GM19023 (cell line): ENCODE results near the gene KREMEN2.

Experiments
- ATAC-seq: cut with Tn5 transposase; IDR thresholded peaks from one replicate; pipeline ENCODE4 v1.9.1; 2021; ENCODE audit warnings: mild to moderate bottlenecking, moderate library complexity; ENCODE audit not compliant: unreplicated experiment

Gene KREMEN2

GRCh38 chr16:3000540-3000939 lies 36.5 kb downstream of the KREMEN2 start:
- ATAC-seq, result no peak

GRCh38 chr16:3001316-3001715 lies 37.2 kb downstream of the KREMEN2 start:
- ATAC-seq, result no peak

DNA sequence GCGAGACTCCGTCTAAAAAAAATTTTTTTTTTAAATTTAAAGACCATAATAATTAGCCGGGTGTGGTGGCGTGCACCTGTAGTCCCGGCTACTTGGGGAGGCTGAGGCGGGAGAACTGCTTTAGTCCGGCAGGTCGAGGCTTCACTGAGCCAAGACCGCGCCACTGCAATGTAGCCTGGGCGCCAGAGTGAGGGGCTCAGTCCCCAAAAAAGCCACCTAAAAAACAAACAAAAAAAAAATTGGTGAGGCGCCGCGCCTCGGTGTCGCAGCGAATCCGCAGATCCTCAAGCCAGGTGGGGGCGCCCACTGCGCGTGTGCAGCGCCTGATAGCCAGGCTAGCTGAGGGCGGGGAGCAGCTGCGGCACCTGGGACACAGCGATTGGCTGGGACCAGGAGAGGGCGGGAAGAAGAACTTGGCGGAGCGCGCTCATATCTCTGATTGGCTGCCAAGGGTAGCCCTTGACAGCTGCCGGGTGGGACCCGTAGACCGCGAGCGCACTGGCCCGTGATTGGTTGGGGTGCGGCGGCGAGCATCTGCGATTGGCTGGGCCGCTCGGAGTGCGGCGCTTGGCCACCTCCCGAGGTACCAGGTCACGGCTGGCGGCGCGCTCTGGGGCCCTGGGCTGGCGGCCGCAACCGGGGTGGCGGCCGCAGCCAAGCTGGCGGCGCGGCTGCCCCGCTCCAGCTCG lies 39.7 kb downstream of the KREMEN2 start:
- ATAC-seq, result peak; percentile 95

- ATAC-seq, result peak; percentile 7
Measured at GRCh38 chr16:3004319-3004718, 40.2 kb downstream of the KREMEN2 start.

- ATAC-seq, result no peak
Measured at GRCh38 chr16:3004781-3005284, 40.8 kb downstream of the KREMEN2 start.

- no peak for ATAC-seq
Measured at GRCh38 chr16:3007059-3007956, 43.2 kb downstream of the KREMEN2 start.

DNA sequence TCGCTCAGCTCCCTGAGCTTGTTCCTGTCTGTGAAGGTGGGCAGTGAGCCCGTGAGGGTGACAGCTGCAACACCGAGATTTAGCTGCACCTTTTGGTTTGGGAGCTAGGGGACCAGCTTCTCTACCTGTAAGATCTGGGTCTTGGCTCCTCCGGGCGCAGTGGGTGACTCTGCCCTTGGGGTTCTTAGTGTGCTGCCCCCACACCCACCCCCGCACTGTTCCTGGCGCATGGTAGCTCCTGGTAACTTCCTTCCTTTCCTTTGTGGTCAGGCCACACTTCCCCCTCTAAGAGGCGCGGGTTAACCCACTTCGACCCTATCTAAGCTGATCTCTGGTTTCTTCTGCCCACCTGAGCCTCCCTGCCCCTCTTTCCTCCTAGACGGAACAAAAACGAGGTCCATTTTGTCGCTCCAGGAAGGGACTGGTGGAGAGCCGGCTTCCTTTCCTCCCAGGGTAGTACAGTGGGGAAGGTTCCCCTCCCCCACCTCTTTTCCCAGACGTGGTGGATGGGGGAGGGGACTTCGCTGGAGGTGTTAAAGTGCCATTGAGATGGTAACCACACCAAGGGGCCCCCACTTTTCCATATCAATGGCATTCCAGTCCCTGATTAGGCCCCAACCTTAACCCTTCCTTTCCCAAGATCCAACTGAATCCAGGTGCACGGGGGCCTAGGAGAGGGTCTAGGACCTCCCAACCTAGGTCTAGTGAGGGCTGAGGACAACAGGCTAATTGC lies 44.0 kb downstream of the KREMEN2 start:
- no peak for ATAC-seq

DNA sequence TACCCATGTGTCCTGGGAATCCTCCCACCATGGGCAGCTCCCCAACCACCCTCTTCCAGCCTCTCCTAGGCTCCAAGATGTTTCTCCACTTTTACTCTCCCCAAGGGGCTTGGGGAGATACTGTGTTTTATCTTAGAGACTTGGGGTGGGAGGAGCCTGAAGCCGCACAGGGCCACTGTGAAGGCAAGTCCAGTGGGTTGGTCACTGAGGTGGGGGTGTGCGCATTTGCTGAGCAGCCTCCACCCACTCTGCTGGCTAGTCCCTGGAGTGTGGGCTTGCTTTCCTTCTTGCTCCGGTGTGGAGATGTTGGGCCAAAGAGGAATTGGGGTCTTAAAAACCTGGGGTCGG lies 44.6 kb downstream of the KREMEN2 start:
- ATAC-seq, result no peak

DNA sequence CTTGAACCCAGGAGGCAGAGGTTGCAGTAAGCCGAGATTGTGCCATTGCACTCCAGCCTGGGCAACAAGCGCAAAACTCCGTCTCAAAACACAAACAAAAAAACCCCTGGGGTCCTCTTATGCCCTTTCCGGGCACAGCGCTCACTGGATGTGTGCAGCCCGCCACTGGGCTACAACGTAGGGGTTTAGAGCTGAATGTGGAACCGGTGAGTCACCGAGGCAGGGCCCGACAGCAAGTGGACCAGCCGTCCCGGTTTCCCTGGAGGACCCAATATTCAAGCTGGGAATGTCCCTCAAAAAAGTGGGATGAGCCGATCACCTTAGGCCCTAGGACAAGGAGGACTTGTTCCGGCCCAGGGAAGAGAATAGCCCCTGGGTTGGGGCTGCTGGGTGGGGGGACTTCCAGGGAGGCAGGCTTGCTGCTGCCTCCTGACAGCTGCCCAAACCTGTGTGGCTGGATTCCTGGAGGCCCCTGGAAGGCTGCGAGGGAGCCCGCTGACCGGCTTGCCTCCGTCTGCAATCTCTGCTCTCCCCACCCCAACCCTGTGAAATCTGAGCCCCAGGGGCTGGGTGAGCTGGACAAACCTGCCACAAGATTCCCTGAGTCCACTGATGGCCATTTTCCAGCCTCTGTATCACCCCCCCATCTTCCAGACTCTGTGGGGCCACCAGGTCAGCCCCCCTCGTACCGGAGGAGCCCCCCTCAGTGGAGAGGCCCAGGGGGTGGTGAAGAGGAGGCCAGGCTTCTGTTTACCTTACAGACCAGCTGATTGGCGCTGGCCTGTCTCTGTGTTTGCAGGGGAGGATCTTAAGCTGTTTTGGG lies 45.7 kb downstream of the KREMEN2 start:
- no peak for ATAC-seq

DNA sequence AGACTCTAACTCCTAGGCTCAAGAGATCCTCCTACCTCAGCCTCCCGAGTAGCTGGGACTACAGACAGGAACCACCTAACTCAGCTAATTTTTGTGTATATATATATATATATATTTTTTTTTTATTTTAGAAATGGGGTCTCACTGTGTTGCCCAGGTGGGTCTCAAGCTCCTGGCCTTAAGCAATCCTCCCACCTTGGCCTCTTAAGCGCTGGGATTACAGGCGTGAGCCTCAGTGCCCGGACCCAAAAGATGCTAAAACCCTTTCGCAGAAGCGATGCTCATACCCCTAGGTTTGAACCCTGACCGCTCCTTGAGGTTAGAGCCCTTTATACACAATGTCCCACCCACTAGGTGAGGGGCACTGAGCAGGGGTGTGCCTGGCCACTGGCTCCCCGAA lies 46.4 kb downstream of the KREMEN2 start:
- no peak for ATAC-seq

GRCh38 chr16:3012246-3012645 lies 48.2 kb downstream of the KREMEN2 start:
- ATAC-seq, result no peak

DNA sequence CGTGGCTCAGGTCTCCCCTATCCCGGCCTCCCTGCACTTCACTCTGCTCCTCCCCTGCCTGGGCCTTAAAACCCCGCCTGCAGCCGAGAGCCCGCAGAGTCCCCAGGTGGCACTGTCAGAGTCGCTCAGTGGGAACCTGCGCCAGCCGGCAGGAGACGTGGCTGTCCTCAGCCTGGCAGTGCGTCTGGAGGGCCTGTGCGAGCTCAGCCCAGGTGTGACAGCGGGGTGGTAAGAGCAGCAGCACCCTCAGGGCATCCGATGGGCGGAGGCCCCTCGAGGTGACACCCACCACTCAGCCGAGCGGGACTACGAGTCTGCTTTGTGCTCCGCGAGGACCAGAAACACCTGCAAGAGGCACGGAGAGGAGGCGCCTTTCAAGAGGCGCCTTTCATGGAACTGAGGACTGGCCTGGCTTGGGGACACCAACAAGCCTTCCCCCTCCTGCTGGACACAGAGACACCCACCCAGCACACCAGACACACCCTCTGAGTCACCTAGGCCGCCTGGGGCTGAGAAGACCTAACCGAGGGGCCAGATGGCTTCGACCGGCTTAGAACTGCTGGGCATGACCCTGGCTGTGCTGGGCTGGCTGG lies 48.8 kb downstream of the KREMEN2 start, which contains the start of gene CLDN9:
Gene CLDN9, plus strand, starts transcription at position 96 of the 593 bp plus-strand sequence. Its CDS starts 440 bp downstream, at position 536.
- no peak for ATAC-seq

DNA sequence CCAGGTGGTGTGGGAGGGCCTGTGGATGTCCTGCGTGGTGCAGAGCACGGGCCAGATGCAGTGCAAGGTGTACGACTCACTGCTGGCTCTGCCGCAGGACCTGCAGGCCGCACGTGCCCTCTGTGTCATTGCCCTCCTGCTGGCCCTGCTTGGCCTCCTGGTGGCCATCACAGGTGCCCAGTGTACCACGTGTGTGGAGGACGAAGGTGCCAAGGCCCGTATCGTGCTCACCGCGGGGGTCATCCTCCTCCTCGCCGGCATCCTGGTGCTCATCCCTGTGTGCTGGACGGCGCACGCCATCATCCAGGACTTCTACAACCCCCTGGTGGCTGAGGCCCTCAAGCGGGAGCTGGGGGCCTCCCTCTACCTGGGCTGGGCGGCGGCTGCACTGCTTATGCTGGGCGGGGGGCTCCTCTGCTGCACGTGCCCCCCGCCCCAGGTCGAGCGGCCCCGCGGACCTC lies 49.4 kb downstream of the KREMEN2 start:
- no peak for ATAC-seq

DNA sequence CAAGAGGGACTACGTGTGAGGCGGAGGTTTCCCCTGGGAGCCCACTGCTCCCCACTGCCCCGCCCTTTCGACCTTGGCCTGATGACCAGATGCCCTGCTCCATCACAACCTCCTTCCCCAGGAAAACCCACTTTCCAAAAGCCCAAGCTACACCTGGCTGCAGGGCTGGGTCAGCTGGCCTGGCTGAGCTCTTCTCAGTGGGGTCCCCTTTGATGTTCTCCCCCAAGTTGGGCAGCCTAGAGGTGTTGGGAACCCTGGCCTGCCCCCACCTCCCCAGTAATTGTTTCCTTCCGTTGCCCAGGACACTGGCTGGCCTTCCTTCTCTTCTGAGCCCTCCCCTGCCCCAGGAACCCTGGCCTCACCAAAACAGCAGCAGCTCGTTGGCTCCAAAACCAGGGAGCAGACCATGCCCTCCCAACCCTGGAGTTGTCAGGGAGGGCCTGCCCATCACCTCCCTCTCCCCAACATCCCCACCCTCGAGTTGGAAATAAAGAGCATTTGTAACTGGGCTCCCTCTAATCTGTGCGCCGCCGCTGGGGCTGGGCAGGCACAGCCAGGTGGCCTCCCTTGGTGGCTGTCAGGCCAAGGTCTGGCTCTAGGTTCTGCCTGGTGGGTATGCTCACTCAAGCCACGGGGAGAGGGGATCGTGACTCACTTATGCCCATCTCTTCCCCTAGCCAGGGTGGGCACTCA lies 50.1 kb downstream of the KREMEN2 start:
- no peak for ATAC-seq

DNA sequence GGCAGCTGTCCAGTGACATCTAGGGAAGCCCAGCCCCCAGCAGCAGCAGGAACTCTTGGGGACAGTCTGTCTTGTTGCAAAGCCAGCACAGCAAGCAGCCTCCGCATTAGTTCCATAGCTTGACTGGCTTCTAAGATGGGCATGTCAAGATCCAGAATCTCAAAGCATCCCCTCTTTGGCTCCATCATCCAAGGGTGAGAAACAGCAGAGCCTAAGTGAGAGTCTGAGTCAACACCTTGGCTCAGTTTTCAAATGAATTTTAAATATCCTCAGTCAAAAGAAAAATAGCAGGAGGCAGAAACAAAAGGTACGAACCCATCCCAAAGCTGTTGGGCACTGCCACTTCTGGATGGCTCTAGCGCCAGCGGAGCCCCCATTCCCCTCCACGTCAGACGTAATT lies 50.9 kb downstream of the KREMEN2 start:
- no peak for ATAC-seq

DNA sequence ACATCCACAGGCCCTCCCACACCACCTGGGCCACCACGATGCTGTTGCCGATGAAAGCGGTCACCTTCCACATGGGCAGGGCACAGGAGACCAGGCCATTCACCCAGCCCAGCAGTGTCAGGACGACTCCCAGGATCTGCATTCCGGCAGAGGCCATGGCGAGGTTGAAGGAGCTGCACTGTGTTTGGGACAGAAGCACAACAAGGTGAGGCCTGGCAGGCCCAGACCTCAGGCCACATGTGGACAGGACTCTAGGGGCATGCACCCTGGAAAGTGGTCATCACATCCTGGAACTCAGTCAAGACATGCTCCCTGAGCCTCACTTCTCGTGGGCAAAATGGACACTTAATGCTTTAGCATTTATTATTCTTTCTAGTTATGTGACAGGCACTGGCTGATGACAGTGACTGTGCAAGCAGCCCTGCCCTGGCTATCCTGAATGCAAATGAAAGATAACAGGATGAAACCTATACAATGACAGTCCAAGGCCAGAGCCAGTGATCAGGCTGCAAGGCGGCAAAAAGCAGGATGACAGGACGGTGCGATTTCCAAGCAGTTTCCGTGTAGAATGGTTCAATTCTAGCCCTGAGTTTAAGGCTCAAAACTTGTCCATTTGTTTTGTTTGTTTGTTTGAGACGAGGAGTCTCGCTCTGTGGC lies 51.9 kb downstream of the KREMEN2 start:
- no peak for ATAC-seq

DNA sequence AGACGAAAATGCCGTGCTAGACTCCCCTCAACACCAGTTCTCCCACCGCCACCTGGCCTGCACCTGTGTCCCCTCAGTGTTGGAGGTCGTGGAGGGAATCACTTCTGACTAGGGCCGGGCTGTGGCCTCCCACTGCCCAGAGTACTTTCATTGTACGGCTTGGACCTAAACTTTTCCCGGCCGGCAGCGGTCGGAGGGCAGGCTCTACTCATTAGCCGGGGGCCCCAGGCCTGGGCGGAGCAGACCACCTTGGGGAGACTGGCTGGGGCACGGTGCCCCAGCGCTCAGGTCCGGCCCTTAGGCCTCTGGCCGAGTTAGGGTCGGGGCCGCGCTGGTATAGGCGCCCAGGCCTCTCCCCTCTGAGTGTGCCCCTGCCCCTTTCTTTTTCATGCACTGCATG lies 53.3 kb downstream of the KREMEN2 start:
- ATAC-seq, result no peak
